ENCODE data around the gene WASF2.

Gene WASF2

DNA sequence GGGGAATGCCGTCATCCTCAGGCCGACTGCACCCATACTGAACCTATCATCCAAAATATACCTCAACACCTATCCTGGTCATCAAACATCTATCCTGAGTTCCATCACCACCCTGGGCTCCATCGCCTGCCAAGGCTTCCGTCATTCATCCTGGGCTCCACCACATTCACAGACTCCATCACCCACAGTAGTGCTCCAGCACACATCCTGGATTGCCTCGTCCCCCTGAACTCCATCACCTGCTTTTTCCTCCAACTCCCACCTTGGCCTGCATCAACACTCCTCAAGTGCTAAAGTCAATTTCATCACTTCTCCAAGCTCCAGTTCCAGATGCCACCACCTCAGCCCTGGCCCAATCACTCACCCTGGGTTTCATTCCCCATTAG, 131.0 kb downstream of the WASF2 start:
- DNase-seq (ENCODE audit: insufficient read length, low spot score), result no peak
- no peak for TF ChIP-seq PAX5 (IDR thresholded peaks at IDR 0.05; ENCODE audit: insufficient read depth, low read length, severe bottlenecking)
- TF ChIP-seq SPI1 (IDR thresholded peaks at IDR 0.05; ENCODE audit: low read depth, low read length), result no peak
- no peak for TF ChIP-seq POLR2AphosphoS5 (IDR thresholded peaks at IDR 0.05; ENCODE audit: low read depth, low read length)
- no peak for TF ChIP-seq POLR2A (IDR thresholded peaks at IDR 0.05; ENCODE audit: low read depth, low read length)
- TF ChIP-seq TAF1 (IDR thresholded peaks at IDR 0.05; ENCODE audit: low read depth, low read length), result no peak
- FAIRE-seq, result no peak

DNA sequence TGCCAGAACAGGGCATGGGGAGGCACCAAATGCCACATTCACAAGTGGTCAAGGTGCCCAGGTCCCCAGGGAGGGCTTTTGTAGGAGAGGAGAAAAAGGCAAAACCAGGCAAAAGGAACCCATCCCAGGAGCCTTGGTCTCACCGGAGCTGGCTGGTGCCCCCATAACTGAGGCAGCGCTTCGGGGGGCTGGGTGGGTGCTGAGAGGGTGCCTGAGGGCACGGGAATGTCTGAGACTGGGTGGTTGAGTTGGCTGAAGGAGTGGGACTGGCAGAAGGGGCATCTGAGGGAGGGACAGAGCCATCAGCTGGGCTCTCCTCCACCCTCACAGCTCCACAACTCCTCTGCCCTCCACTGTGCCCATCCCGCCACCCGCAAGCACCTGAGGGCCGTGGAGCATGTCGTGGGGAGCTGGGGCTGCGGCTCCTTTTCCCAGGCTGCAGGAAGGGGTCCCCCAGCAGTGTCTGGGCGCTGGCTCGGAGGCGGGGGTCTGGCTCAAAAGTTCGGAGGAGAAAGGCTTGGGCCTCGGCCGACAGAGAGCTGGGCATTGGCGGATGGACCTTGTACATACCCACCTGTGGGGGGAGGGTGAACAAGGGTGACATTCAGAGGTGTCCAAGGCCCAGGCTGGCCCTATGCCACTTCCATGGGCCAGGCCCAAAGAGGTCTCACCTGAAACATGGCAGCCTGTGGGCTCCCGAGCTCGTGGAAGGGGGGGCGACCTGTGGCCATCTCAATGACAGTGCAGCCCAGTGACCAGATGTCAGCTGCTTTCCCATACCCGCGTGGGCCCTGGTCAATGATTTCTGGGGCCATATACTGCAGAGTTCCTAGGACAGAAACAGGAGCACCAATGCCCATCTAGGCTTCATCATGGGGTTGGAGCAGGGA, 131.7 kb downstream of the WASF2 start:
- DNase-seq (ENCODE audit: insufficient read length, low spot score), result no peak
- no peak for FAIRE-seq
- TF ChIP-seq SPI1 (IDR thresholded peaks at IDR 0.05; ENCODE audit: low read depth, low read length), result no peak
- no peak for TF ChIP-seq PAX5 (IDR thresholded peaks at IDR 0.05; ENCODE audit: insufficient read depth, low read length, severe bottlenecking)
- no peak for TF ChIP-seq TAF1 (IDR thresholded peaks at IDR 0.05; ENCODE audit: low read depth, low read length)
- TF ChIP-seq POLR2A (IDR thresholded peaks at IDR 0.05; ENCODE audit: low read depth, low read length), result no peak
- TF ChIP-seq POU2F2 (IDR thresholded peaks at IDR 0.05; ENCODE audit: low read depth, low read length), result no peak
- no peak for TF ChIP-seq POLR2AphosphoS5 (IDR thresholded peaks at IDR 0.05; ENCODE audit: low read depth, low read length)

DNA sequence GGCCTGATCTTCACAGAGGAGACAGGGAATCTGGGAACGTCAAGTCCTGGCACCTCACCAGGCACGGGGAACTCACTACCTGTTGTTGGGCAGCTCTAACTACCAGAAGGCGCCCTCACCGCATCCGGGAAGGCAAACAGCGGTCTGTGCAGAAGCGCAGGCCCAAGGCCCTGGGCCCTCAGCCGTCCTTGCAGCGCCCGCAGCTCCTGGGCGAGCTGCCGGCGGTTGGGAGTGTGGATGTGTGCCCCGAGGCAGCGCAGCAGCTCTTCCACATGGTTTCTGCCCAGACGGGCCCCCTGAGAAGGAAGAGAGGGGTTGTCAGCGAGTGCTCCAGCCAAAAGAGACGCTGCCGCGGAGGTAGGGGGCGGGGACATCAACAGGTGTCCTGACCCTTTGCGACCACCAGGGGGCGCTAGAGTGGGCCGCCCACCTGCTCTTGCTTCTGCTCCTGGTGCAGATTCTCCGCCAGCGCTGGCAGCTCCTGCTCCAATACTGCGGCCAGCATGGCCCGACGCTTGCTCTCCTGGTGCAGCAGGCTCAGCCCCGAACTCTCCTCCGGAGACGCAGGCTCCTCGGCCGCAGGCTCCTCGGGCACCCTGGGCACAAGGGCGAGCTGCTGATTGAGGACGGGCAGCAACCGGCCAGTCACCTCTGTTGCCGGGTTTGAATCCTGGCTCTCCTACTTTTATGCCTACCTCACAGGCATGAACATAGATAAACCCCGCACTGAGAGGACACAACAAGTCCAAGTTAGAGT, 132.5 kb downstream of the WASF2 start:
- no peak for TF ChIP-seq POLR2A (IDR thresholded peaks at IDR 0.05; ENCODE audit: low read depth, low read length)
- no peak for TF ChIP-seq TAF1 (IDR thresholded peaks at IDR 0.05; ENCODE audit: low read depth, low read length)
- TF ChIP-seq PAX5 (IDR thresholded peaks at IDR 0.05; ENCODE audit: insufficient read depth, low read length, severe bottlenecking), result no peak
- no peak for TF ChIP-seq POU2F2 (IDR thresholded peaks at IDR 0.05; ENCODE audit: low read depth, low read length)
- TF ChIP-seq SPI1 (IDR thresholded peaks at IDR 0.05; ENCODE audit: low read depth, low read length), result no peak
- TF ChIP-seq POLR2AphosphoS5 (IDR thresholded peaks at IDR 0.05; ENCODE audit: low read depth, low read length), result no peak
- peak; percentile 96 for DNase-seq (ENCODE audit: insufficient read length, low spot score)
- peak; percentile 84 for FAIRE-seq

DNA sequence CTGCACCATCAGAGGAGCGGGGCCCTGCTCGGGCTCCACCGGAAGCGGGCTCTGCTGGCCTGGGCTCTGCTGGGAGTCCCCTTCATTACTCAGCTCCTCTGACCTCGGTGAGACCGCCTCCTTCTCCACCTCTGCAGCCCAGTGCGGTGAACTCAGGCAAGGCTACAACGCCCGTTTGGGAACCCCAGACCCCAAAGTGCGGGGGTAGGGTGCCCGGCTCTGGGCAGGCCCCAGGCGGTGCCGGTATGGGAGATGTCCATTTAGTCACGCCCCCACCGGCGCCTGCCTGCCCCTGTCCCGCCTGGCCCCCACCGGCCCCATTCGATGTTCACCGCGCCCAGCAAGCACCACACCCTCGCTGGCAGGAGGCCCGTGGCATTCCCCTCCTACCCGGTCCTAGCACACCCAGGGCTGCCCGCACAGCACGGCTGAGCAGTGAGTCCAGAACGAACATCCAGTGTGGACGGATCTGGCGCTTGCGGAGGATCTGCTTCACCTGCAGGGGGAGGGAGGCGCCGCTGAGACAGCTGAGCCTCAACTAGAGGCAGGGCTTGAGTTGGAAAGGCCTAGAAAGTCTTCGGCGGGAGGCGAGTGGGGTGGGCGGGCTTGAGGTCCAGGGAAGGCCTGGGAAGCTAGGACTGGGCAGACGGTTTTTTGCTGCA, 133.2 kb downstream of the WASF2 start:
- FAIRE-seq (peak; percentile 70), DNase-seq (ENCODE audit: insufficient read length, low spot score) (no peak)
- TF ChIP-seq PAX5 (IDR thresholded peaks at IDR 0.05; ENCODE audit: insufficient read depth, low read length, severe bottlenecking) (no peak), POLR2AphosphoS5 (IDR thresholded peaks at IDR 0.05; ENCODE audit: low read depth, low read length) (no peak), TAF1 (IDR thresholded peaks at IDR 0.05; ENCODE audit: low read depth, low read length) (no peak), POU2F2 (IDR thresholded peaks at IDR 0.05; ENCODE audit: low read depth, low read length) (no peak), POLR2A (IDR thresholded peaks at IDR 0.05; ENCODE audit: low read depth, low read length) (no peak), SPI1 (IDR thresholded peaks at IDR 0.05; ENCODE audit: low read depth, low read length) (no peak)

DNA sequence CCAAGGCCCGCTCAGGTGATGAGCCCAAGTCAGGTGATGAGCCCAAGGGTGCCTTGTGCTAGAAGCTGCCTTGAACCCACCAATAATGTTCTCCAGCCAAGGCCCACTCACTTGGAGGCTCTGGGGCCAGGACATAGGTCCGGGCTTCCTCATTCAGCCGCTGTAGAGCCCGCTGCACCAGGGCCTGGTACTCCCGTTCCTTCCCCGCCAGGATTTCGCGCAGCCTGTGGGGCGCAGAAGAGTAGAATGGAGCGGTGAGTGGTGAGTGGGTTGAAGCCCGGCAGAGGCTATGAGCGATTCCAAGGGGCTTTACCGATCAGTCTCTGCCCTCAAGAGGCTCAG, 133.7 kb downstream of the WASF2 start:
- FAIRE-seq (no peak), DNase-seq (ENCODE audit: insufficient read length, low spot score) (no peak)
- TF ChIP-seq POLR2A (IDR thresholded peaks at IDR 0.05; ENCODE audit: low read depth, low read length) (no peak), POLR2AphosphoS5 (IDR thresholded peaks at IDR 0.05; ENCODE audit: low read depth, low read length) (no peak), SPI1 (IDR thresholded peaks at IDR 0.05; ENCODE audit: low read depth, low read length) (no peak), POU2F2 (IDR thresholded peaks at IDR 0.05; ENCODE audit: low read depth, low read length) (no peak), PAX5 (IDR thresholded peaks at IDR 0.05; ENCODE audit: insufficient read depth, low read length, severe bottlenecking) (no peak), TAF1 (IDR thresholded peaks at IDR 0.05; ENCODE audit: low read depth, low read length) (no peak)

DNA sequence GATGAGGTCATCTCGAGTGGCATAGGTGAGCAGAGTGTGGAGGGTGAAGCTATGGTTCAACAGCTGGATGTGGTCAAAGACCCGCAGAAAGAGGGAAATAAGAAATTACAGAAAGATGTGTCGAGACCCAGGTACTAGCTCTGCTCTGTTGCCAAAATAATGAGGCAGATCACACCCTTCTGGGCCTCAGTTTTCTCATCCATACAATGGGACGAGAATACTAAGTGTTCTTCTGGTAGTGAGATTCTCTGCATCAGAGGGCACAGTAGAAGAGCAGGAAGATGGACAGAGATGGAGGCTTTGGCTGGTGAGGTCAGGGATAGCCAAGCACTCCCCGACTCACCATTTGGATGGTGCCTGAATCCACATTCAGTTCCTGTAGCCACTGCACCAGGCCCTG, 134.3 kb downstream of the WASF2 start:
- TF ChIP-seq TAF1 (IDR thresholded peaks at IDR 0.05; ENCODE audit: low read depth, low read length), result no peak
- no peak for TF ChIP-seq SPI1 (IDR thresholded peaks at IDR 0.05; ENCODE audit: low read depth, low read length)
- TF ChIP-seq PAX5 (IDR thresholded peaks at IDR 0.05; ENCODE audit: insufficient read depth, low read length, severe bottlenecking), result no peak
- DNase-seq (ENCODE audit: insufficient read length, low spot score), result no peak
- FAIRE-seq, result no peak

Data from GM12891 (cell line).